Erythroblast (primary cell): ENCODE data around the gene BCL2L1.

Experiments
- GATA1 ChIP-seq: IDR thresholded peaks from 2 replicates; pipeline ENCODE4 v1.6.1; 2011; ENCODE audit warnings: low read depth, mild to moderate bottlenecking, control low read depth, low read length, moderate library complexity
- POLR2A ChIP-seq: IDR thresholded peaks from 2 replicates; pipeline ENCODE4 v1.6.1; 2011; ENCODE audit warnings: mild to moderate bottlenecking, low read length

GRCh38 chr20:31677553-31678260 lies 45.0 kb downstream of the BCL2L1 start:
- TF ChIP-seq POLR2A = no peak
- no peak for TF ChIP-seq GATA1
